GM12892 (cell line): ENCODE measurements around the gene NUP50.
"Not testable (repeated sequence)": the region's sequence is repeated elsewhere in the genome, so short reads cannot be mapped to it uniquely, and the experiment has no call there.

Experiments used
- DNase-seq: peaks from one replicate; pipeline ENCODE4 v3.0.0; 2011; ENCODE audit not compliant: insufficient read length
- FAIRE-seq: peaks from 2 replicates; lab custom pipeline; 2011; peaks lifted over from hg19 to GRCh38; lab: Jason Lieb, UNC
- POLR2A ChIP-seq: IDR thresholded peaks from 2 replicates; pipeline ENCODE4 v1.6.1; 2011; ENCODE audit warnings: low read depth, low read length, control low read depth
- POLR2AphosphoS5 ChIP-seq: IDR thresholded peaks from 2 replicates; pipeline ENCODE4 v1.6.1; 2011; ENCODE audit warnings: low read depth, low read length, control low read depth
- TAF1 ChIP-seq: IDR thresholded peaks from 2 replicates; pipeline ENCODE4 v1.6.1; 2011; ENCODE audit warnings: low read depth, mild to moderate bottlenecking, control low read depth, low read length, borderline replicate concordance

Gene NUP50

GRCh38 chr22:45187891-45188290, 24.2 kb downstream of the NUP50 start:
- DNase-seq = no peak
- TF ChIP-seq TAF1 (no peak), POLR2AphosphoS5 (no peak), POLR2A (no peak)
- FAIRE-seq = no peak

GRCh38 chr22:45188779-45189178, 25.1 kb downstream of the NUP50 start:
- no peak for FAIRE-seq

GRCh38 chr22:45190202-45190872, 26.6 kb downstream of the NUP50 start:
- FAIRE-seq (no peak), DNase-seq (no peak)
- no peak for TF ChIP-seq TAF1
- no peak for TF ChIP-seq POLR2A
- no peak for TF ChIP-seq POLR2AphosphoS5

More at GRCh38 chr22:45188779-45189178, 25.1 kb downstream of the NUP50 start:
- no peak for TF ChIP-seq POLR2A
- no peak for TF ChIP-seq POLR2AphosphoS5
- no peak for TF ChIP-seq TAF1
- no peak for DNase-seq

DNA sequence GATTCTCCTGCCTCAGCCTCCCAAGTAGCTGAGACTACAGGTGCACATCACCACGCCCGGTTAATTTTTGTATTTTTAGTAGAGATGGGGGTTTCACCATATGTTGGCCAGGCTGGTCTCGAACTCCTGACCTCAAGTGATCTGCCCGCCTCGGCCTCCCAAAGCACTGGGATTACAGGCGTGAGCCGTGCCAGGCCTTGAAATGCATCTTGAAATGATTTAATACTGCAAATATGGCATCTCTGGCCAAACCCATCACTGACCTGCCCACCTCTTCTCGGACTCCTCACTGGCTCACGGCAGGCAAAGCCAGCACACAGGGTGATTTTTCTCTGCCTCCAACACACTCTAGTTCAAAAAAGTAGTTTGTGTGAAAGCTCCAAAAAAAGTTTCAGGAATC, 28.0 kb downstream of the NUP50 start:
- FAIRE-seq, DNase-seq: not testable (repeated sequence)

DNA sequence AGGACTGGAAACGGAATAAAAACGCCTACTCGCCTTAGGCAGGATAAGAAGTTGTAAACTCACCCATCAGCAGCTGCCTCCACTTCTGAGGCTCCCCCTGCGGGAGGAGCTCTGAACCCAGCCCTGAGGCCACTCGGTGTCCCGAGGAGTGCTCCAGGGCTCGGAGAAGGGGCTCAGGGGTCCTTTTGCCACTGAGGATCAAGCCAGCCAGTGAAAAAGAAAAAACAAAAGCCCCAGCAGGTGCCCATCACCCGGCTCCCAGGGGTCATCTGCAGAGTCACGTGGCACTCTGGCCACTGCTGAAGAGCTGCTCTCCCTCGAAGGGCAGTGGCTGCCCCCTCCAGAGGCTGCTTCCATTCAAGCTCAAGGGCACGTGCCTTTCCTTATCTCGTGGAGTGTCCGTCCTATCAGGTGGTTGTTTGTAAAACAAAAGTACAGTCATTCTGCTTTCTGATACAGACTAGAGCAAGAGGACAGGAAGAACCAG, 29.0 kb downstream of the NUP50 start:
- FAIRE-seq = no peak
- TF ChIP-seq POLR2A = no peak
- no peak for TF ChIP-seq TAF1
- TF ChIP-seq POLR2AphosphoS5 = no peak
- DNase-seq = no peak

GRCh38 chr22:45194686-45195085, 31.0 kb downstream of the NUP50 start:
- no peak for FAIRE-seq
- TF ChIP-seq POLR2A (no peak), POLR2AphosphoS5 (no peak), TAF1 (no peak)
- no peak for DNase-seq

GRCh38 chr22:45195616-45196015, 31.9 kb downstream of the NUP50 start:
- FAIRE-seq (no peak), DNase-seq (no peak)
- TF ChIP-seq POLR2A = no peak
- no peak for TF ChIP-seq POLR2AphosphoS5
- TF ChIP-seq TAF1 = no peak

GRCh38 chr22:45196308-45196707, 32.6 kb downstream of the NUP50 start:
- FAIRE-seq = no peak
- DNase-seq = no peak
- no peak for TF ChIP-seq POLR2AphosphoS5
- no peak for TF ChIP-seq POLR2A
- no peak for TF ChIP-seq TAF1

- TF ChIP-seq TAF1 (no peak), POLR2A (no peak), POLR2AphosphoS5 (no peak)
- FAIRE-seq = no peak
- no peak for DNase-seq
Measured at GRCh38 chr22:45196926-45197605, 33.3 kb downstream of the NUP50 start.

DNA sequence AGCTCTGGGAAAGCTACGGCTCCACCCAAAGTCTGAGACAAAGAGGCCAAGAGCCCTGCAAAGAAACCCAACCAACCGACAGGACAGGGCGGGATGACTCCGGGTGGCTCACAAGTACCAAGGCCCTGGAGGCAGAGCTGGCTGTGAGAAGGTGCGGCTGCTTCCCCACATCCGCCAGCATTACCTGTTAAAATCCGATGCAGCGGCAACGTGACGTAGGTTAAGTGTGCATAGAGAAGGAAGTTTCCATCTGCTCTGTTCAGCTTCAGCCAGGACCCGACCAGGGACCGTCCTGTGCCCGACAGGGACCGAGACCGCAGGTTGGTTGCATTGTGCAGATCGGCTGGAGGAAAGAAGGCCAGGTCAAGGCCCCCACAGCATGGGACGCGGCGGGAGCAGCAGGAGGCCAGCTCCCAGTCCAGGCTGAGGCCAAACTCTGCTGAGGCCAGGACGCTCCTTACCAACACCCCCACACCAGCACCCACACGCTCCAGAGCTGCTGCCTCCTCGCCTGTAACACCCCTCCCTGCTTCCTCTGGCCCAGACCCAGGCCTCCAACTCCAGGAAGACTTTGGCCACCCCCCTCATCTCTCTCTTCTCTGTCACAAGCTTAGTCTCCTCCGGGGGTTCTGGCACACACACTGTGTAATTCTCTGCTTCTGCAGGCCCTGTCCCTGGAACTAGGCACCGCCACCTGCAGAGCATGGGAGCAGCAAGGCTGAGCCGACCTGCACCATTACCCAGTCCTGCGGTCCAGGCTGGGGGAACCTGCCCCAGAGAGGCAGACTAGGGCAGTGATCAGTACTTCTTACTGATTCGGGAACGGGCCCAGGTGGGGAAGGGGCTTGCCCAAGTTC, 34.1 kb downstream of the NUP50 start:
- TF ChIP-seq POLR2A = no peak
- no peak for TF ChIP-seq POLR2AphosphoS5
- no peak for TF ChIP-seq TAF1
- DNase-seq (no peak), FAIRE-seq (no peak)

GRCh38 chr22:45198463-45198795, 34.7 kb downstream of the NUP50 start:
- FAIRE-seq (no peak), DNase-seq (no peak)
- TF ChIP-seq TAF1 = no peak
- TF ChIP-seq POLR2AphosphoS5 = no peak
- no peak for TF ChIP-seq POLR2A
